VCaP (cell line): Measurements from ENCODE around the gene LAPTM4A.
"Not testable (repeated sequence)": the region's sequence is repeated elsewhere in the genome, so short reads cannot be mapped to it uniquely, and the experiment has no call there.

Experiments used
- H3K27ac ChIP-seq: fragments of 450-650 bp; 2 replicates; pipeline ENCODE4 v1.5.1; 2017
- TF ChIP-seq, protein P1 (sequence below): fragments of 450-650 bp; conservative IDR thresholded peaks from 2 replicates; pipeline ENCODE4 v1.5.1; 2017; ENCODE audit warnings: mild to moderate bottlenecking, moderate library complexity

The LAPTM4A gene

GRCh38 chr2:20080839-20081415, 29.5 kb upstream of the LAPTM4A start:
- TF ChIP-seq, protein P1, sequence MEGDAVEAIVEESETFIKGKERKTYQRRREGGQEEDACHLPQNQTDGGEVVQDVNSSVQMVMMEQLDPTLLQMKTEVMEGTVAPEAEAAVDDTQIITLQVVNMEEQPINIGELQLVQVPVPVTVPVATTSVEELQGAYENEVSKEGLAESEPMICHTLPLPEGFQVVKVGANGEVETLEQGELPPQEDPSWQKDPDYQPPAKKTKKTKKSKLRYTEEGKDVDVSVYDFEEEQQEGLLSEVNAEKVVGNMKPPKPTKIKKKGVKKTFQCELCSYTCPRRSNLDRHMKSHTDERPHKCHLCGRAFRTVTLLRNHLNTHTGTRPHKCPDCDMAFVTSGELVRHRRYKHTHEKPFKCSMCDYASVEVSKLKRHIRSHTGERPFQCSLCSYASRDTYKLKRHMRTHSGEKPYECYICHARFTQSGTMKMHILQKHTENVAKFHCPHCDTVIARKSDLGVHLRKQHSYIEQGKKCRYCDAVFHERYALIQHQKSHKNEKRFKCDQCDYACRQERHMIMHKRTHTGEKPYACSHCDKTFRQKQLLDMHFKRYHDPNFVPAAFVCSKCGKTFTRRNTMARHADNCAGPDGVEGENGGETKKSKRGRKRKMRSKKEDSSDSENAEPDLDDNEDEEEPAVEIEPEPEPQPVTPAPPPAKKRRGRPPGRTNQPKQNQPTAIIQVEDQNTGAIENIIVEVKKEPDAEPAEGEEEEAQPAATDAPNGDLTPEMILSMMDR: no peak
- no peak overlapping the region for H3K27ac ChIP-seq

- no peak overlapping the region for H3K27ac ChIP-seq
Measured at GRCh38 chr2:20080428-20080827, 29.0 kb upstream of the LAPTM4A start.

GRCh38 chr2:20079546-20080115, 28.2 kb upstream of the LAPTM4A start:
- TF ChIP-seq, protein P1: no peak
- H3K27ac ChIP-seq: no peak overlapping the region

More at GRCh38 chr2:20080428-20080827, 29.0 kb upstream of the LAPTM4A start:
- TF ChIP-seq, protein P1: no peak

DNA sequence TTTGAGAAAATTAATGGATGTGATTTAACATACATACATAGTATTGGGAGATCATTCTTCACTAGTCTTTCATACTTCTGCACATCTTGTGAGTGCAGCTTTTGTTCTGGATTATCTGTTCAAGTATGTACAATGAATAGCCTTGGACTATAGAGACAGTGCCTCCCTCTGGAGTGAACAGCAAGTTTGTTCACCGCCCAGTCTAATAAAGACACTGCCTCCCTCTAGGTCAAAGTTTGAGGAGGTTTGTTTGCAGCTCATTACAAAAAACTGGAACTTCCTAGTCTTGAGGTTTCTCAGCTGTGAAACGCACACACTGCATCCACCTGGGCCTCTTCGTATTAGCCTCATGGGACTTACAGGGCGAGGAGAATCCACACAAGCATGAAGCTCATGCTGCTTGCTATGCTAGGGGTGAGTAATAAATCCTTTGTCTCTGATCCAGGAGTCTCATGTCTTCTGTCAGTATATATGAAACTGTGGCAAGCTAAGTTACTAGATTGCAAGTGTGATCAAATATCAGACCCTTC, 26.0 kb upstream of the LAPTM4A start:
- TF ChIP-seq, protein P1: no peak
- no peak overlapping the region for H3K27ac ChIP-seq

DNA sequence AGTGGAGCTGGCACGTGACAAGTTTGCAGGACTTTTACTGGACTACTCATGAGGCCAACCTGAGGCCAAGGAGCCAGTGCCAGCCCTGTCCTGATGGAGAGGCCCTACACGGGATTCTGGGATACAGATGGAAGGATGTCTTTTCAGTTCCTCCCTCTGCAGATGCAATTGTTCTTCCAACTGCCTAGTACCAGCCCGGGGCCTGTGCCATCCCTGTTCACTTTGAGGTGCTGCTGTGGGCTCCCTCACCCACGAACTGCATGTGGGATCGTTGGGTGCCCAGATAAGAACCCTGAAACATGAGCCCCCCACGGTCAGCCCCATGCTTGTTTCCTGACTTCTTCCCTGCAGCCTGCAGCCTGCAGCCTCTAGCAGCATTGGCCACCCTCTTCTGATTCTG, 25.3 kb upstream of the LAPTM4A start:
- no peak overlapping the region for H3K27ac ChIP-seq
- TF ChIP-seq, protein P1: no peak

DNA sequence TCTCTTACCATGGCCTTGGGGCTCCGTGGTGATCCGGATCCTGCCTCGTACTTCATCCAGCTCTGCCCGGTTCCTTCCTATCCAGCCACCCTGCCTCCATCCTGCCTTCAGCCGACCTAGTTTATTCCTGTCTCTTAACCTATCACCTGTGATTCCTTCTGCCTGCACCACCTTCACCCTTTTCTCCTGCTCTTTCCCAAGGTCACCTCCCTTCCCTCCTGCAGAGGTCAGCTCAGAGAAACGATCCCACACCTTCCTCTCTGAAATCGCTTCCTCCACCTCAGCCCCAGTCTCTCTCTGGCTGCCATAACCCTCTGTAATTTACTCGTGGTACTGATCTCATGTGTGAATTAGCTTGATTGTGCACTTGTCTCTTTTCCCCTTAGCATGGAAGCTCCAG, 23.5 kb upstream of the LAPTM4A start:
- TF ChIP-seq, protein P1: no peak
- no peak overlapping the region for H3K27ac ChIP-seq

DNA sequence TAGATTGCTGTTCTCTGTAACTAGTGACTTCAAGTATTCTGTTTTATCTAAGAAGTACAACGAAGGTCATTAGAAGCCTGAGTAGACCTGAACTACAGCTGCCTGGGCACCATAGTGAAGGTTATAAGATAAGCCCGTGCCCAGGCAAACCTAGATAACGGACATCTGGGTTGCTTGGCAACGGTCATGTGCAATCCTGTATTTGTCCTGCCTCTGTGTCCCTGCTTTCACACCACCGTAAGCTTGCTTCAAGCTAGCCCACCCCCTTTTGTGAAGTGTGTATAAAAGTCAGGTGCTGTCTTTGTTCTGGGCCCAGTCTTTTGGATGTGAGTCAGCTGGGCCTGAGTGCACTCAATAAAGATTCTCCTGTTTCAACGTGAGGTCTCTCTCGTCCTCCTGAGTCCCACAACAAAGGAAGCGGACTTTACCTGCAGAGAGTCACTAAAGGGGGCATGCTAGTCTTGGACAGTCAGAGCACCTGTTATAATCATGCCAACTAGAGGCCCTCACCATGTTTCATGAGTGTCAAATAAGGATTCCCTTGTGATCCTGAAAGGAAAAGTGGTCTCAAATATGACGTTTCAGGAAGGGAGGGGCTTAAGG, 22.7 kb upstream of the LAPTM4A start:
- H3K27ac ChIP-seq: not testable (repeated sequence)

DNA sequence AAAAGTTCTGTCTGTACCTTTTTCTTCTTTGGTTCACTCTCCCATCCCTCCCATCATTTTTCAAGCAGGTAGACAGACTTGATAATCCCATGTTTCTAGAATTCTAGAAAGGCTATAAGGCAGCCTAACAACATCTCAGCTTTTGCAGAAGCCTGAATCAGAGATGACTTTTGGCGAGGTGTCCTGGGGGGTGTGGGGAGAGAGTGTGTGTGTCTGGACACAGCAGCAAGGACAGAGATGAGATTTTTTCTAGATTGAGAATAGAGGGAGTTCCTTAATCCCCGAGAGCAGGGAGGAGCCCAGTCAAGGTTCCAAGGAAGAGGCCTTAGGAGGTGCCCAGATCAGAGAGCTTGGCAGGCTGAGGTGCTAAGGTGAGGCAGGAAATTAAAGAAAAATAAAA, 22.0 kb upstream of the LAPTM4A start:
- no peak overlapping the region for H3K27ac ChIP-seq
- TF ChIP-seq, protein P1: no peak
